DOHH2 (cell line): ENCODE data around the gene TMEM14B.
"Not testable (repeated sequence)": the region's sequence is repeated elsewhere in the genome, so short reads cannot be mapped to it uniquely, and the experiment has no call there.

Experiments used
- H3F3A ChIP-seq: fragments of 200-600 bp; sonication (generic), shearing (Covaris generic); 2 replicates; pipeline ENCODE4 v1.6.0; 2016; ENCODE audit warnings: antibody characterized with exemption, mild to moderate bottlenecking; ENCODE audit not compliant: control insufficient read depth, insufficient read depth
- H3K27ac ChIP-seq: fragments of 200-600 bp; sonication (generic); 2 replicates; pipeline ENCODE4 v1.5.1; 2014; ENCODE audit warnings: low read depth, mild to moderate bottlenecking, low read length, moderate library complexity
- H3K27me3 ChIP-seq: fragments of 200-600 bp; sonication (generic); 2 replicates; pipeline ENCODE4 v1.6.1; 2014; ENCODE audit warnings: mild to moderate bottlenecking, low read length, mixed read lengths; ENCODE audit not compliant: control insufficient read depth
- H3K36me3 ChIP-seq: fragments of 200-600 bp; sonication (generic); 2 replicates; pipeline ENCODE4 v1.6.1; 2014; ENCODE audit warnings: mild to moderate bottlenecking, low read length, moderate library complexity, mixed read lengths; ENCODE audit not compliant: control insufficient read depth
- H3K4me1 ChIP-seq: fragments of 200-600 bp; sonication (generic); 2 replicates; pipeline ENCODE4 v1.6.1; 2014; ENCODE audit warnings: mild to moderate bottlenecking, low read length, mixed read lengths; ENCODE audit not compliant: control insufficient read depth
- H3K4me2 ChIP-seq: fragments of 200-600 bp; sonication (generic); 2 replicates; pipeline ENCODE4 v1.6.0; 2014; ENCODE audit warnings: mild to moderate bottlenecking, low read length, moderate library complexity
- H3K4me3 ChIP-seq: fragments of 200-600 bp; sonication (generic); 2 replicates; pipeline ENCODE4 v1.5.1; 2014; ENCODE audit warnings: mild to moderate bottlenecking, low read length, mixed read lengths
- H3K79me2 ChIP-seq: fragments of 200-600 bp; sonication (generic); 2 replicates; pipeline ENCODE4 v1.6.1; 2014; ENCODE audit warnings: mild to moderate bottlenecking, low read length, mixed read lengths; ENCODE audit not compliant: control insufficient read depth
- H3K9me2 ChIP-seq: fragments of 200-600 bp; sonication (generic); replicated peaks from 2 replicates; pipeline ENCODE4 v1.6.1; 2014; ENCODE audit warnings: mild to moderate bottlenecking, low read length, mixed read lengths; ENCODE audit not compliant: control insufficient read depth
- H3K9me3 ChIP-seq: fragments of 200-600 bp; sonication (generic); 2 replicates; pipeline ENCODE4 v1.6.1; 2014; ENCODE audit warnings: antibody characterized with exemption, low read length, mixed read lengths; ENCODE audit not compliant: control insufficient read depth, insufficient read depth
- H4K20me1 ChIP-seq: fragments of 200-600 bp; sonication (generic); 2 replicates; pipeline ENCODE4 v1.6.0; 2014; ENCODE audit warnings: low read depth, mild to moderate bottlenecking, antibody characterized with exemption, low read length, moderate library complexity; ENCODE audit not compliant: control insufficient read depth, insufficient read depth
- EZH2phosphoT487 ChIP-seq: fragments of 200-600 bp; sonication (generic); IDR thresholded peaks from 2 replicates; pipeline ENCODE4 v1.6.1; 2017; ENCODE audit warnings: borderline replicate concordance, mild to moderate bottlenecking, antibody characterized with exemption, low read length, moderate library complexity, mixed read lengths
- TF ChIP-seq, protein P1 (sequence below): fragments of 200-600 bp; sonication (generic); IDR thresholded peaks from one replicate; pipeline ENCODE4 v1.5.1; 2014; ENCODE audit warnings: antibody characterized with exemption, mild to moderate bottlenecking, low read depth, low read length; ENCODE audit not compliant: poor library complexity, severe bottlenecking

TMEM14B gene

DNA sequence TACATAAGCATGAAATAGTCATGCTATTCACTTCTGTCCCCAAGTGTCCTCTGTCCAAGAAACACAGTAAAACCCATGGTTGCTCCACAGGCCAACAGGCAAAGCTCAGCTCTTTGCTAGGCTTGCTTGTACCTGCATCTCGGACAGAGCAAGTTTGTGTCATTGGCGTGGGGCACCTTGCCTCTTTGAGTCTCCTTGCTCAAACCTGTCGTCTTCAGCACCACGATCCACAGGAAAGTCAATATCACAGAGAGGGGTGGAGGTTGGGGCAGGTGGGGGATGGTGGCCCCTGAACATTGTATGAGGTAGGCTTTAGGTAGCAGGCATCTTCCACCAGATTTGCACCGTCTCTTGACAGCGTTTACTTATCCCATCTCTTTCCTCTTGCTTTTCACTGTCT lies 4.1 kb upstream of the TMEM14B start:
- Histone ChIP-seq H4K20me1 (no peaks in the 10 kb centered on the region), H3K9me2 (no peaks in the 10 kb centered on the region), H3F3A (no peaks in the 10 kb centered on the region), H3K9me3 (no peaks in the 10 kb centered on the region; the same call in 1 of the 2 replicates), H3K27me3 (no peaks in the 10 kb centered on the region), H3K4me3 (no peak overlapping the region), H3K27ac (no peak overlapping the region), H3K4me1 (peaks cover 12% of the 10 kb centered on the region), H3K79me2 (peaks cover 17% of the 10 kb centered on the region), H3K4me2 (no peak overlapping the region), H3K36me3 (peaks cover 4% of the 10 kb centered on the region; the same call in 1 of the 2 replicates)
- no peak for TF ChIP-seq EZH2phosphoT487
- TF ChIP-seq, protein P1, sequence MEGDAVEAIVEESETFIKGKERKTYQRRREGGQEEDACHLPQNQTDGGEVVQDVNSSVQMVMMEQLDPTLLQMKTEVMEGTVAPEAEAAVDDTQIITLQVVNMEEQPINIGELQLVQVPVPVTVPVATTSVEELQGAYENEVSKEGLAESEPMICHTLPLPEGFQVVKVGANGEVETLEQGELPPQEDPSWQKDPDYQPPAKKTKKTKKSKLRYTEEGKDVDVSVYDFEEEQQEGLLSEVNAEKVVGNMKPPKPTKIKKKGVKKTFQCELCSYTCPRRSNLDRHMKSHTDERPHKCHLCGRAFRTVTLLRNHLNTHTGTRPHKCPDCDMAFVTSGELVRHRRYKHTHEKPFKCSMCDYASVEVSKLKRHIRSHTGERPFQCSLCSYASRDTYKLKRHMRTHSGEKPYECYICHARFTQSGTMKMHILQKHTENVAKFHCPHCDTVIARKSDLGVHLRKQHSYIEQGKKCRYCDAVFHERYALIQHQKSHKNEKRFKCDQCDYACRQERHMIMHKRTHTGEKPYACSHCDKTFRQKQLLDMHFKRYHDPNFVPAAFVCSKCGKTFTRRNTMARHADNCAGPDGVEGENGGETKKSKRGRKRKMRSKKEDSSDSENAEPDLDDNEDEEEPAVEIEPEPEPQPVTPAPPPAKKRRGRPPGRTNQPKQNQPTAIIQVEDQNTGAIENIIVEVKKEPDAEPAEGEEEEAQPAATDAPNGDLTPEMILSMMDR = no peak

DNA sequence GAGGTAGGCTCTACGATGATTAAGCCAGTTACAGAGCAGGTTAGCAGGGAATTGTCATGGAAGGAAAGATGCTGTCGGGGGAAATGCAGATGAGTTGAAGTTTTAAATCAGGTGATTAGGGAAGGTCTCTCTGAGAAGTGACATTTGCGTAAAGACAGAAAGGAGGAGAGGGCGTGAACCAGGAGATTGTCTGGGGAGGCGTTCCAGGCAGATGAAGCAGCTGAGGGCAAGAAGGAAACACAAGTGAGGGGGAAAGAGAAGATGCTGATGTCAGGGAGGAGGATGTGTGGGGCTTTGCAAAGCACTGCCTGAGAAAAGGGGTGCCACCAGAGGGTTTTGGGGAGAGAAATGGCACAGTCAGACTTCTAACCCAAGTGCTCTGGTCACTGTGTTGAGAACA lies 2.5 kb upstream of the TMEM14B start:
- Histone ChIP-seq H3K4me2 (no peak overlapping the region), H3K79me2 (peaks cover 33% of the 10 kb centered on the region), H3K4me3 (no peak overlapping the region), H3K36me3 (peaks cover 20% of the 10 kb centered on the region), H3K9me2 (no peaks in the 10 kb centered on the region), H3K27me3 (no peaks in the 10 kb centered on the region), H3F3A (no peaks in the 10 kb centered on the region), H4K20me1 (no peaks in the 10 kb centered on the region), H3K27ac (no peak overlapping the region), H3K4me1 (peaks cover 25% of the 10 kb centered on the region), H3K9me3 (no peaks in the 10 kb centered on the region; the same call in 1 of the 2 replicates)
- TF ChIP-seq EZH2phosphoT487 = no peak
- TF ChIP-seq, protein P1 = no peak

DNA sequence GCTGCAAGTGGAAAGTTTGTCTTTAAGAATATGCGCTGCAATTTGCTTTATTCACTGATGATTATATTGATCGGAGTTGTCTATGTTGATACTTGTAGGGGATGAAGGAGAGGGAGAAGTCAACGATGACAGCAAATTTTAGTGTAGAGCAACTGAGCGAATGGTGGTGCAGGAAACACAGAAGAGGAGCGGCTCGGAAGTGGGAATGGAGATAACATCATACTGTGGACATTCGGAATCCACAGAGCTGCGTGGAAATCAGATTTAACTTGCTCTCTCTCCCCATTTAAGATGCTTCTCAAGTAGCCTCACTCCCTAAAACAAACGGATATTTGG lies 722 bp upstream of the TMEM14B start:
- peaks cover 25% of the 10 kb centered on the region for H3K4me1 ChIP-seq
- H3K4me2 ChIP-seq = peak overlapping the region; percentile 80
- peaks cover 33% of the 10 kb centered on the region for H3K36me3 ChIP-seq
- no peaks in the 10 kb centered on the region for H3K9me3 ChIP-seq
- no peak for TF ChIP-seq EZH2phosphoT487
- no peaks in the 10 kb centered on the region for H3F3A ChIP-seq
- H3K27me3 ChIP-seq = no peaks in the 10 kb centered on the region
- peak overlapping the region; percentile 45; the same call in 1 of the 2 replicates for H3K27ac ChIP-seq
- H3K9me2 ChIP-seq = no peaks in the 10 kb centered on the region
- peaks cover 51% of the 10 kb centered on the region for H3K79me2 ChIP-seq
- no peaks in the 10 kb centered on the region for H4K20me1 ChIP-seq
- H3K4me3 ChIP-seq = peak overlapping the region; percentile 84

DNA sequence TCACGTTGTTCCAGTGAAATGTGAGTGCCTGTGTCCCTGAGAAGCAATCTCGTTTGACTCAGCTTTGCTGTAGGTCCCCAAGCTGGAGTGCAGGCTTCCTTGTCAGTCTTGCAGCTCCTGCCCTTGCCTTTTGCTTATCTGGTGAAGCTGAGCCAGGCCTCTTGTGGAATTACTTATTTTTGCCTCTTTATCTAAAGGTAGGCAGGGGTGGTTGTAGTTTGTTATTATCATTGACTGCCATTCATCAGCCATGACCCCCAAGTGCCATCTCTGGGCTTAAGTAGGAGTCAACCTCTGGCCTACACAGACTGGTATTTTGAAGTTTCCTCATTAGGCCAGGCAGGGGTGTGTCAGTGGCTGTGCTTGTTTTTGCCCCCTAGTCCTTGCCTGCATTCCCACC lies 2.1 kb downstream of the TMEM14B start:
- H3K27me3 ChIP-seq = no peaks in the 10 kb centered on the region
- H3K4me2 ChIP-seq = peak overlapping the region; percentile 90
- TF ChIP-seq, protein P1 = no peak
- TF ChIP-seq EZH2phosphoT487 = no peak
- H3K79me2 ChIP-seq = peaks cover 75% of the 10 kb centered on the region
- peak overlapping the region; percentile 84 for H3K4me3 ChIP-seq
- no peak overlapping the region for H3K27ac ChIP-seq
- H4K20me1 ChIP-seq = no peaks in the 10 kb centered on the region
- H3K4me1 ChIP-seq = peaks cover 25% of the 10 kb centered on the region
- H3K9me2 ChIP-seq = no peaks in the 10 kb centered on the region
- peaks cover 58% of the 10 kb centered on the region for H3K36me3 ChIP-seq
- no peaks in the 10 kb centered on the region for H3F3A ChIP-seq
- no peaks in the 10 kb centered on the region for H3K9me3 ChIP-seq

DNA sequence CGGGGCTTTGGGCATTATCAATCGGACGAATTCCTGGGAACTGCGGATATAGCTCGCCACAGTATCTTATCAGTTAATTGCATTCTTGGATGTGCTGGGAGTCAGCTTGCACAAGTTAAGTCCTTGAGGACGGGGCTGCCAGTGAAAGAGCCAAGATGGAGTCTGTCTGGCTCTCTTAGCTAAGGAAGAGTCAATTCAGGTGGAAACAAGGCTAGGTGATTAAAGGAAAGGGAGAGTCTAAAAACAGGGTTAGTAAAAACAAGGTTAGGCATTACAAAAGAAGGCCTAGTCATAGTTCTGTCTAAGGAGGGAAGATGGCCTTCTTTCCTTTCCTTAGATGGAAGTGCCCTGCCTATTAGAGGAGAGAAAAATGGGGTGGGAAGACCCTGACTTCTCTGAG lies 3.0 kb downstream of the TMEM14B start:
- H3K79me2 ChIP-seq = peaks cover 80% of the 10 kb centered on the region

DNA sequence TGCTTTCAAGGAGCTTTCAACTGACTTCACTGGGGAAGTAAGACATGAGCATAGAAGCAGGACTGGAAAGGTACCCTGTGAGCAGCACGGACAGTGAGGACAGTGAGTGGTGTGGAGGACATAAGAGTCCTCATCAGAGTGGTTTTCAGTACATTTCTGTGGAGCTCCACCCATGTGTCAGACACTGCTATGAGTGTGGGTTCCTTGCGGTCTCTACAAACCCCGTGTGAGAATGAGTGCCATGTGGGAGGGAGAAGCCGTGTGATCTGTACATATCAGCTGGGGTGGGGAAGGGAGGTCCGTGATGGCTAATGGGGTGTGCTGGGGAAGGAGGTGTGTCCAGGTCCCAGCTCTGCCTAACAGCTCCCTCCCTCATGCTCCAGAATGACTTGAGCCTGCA lies 4.2 kb downstream of the TMEM14B start:
- H3K4me2 ChIP-seq, H3K9me3 ChIP-seq, H3K27ac ChIP-seq, H4K20me1 ChIP-seq, H3K4me3 ChIP-seq, H3K27me3 ChIP-seq, H3F3A ChIP-seq, H3K9me2 ChIP-seq: not testable (repeated sequence)
- Histone ChIP-seq H3K79me2 (peaks cover 82% of the 10 kb centered on the region), H3K4me1 (peaks cover 18% of the 10 kb centered on the region), H3K36me3 (peaks cover 76% of the 10 kb centered on the region)

More for the DNA sequence above, 3.0 kb downstream of the TMEM14B start:
- Histone ChIP-seq H3K36me3 (peaks cover 67% of the 10 kb centered on the region), H3K4me1 (peaks cover 25% of the 10 kb centered on the region)
- H4K20me1 ChIP-seq, H3K9me2 ChIP-seq, H3K9me3 ChIP-seq, H3K4me2 ChIP-seq, H3K4me3 ChIP-seq, H3K27me3 ChIP-seq, H3F3A ChIP-seq, H3K27ac ChIP-seq: not testable (repeated sequence)
